HEK293 (cell line): Measurements from ENCODE around the gene FBXO9.
"Not testable (repeated sequence)": the region's sequence is repeated elsewhere in the genome, so short reads cannot be mapped to it uniquely, and the experiment has no call there.

Experiments
- CTCF ChIA-PET: fragments of 350-600 bp; formaldehyde crosslinking; extraction: SDS; loops from one replicate; lab custom pipeline; 2021; ENCODE audit warnings: antibody characterized with exemption; lab: Yijun Ruan, JAX
- POLR2A ChIA-PET: fragments of 300-600 bp; formaldehyde crosslinking; extraction: SDS; loops from one replicate; lab custom pipeline; 2020; ENCODE audit warnings: antibody characterized with exemption, inconsistent platforms; lab: Yijun Ruan, JAX
- H3K27ac ChIP-seq: fragments of 200-500 bp; sonication (Bioruptor generic); 2 replicates; pipeline ENCODE4 v1.5.1; 2014; ENCODE audit warnings: low read depth, low read length, control low read depth, inconsistent platforms; ENCODE audit errors: extremely low read depth
- H3K36me3 ChIP-seq, 2 experiments: fragments of 200-500 bp in 1 of 2; sonication (Bioruptor generic) in 1 of 2; 1 replicate in 1 of 2; 2 replicates in 1 of 2; pipeline ENCODE4 v1.5.1; 2014 to 2017; ENCODE audit warnings: inconsistent platforms in 2 of 2, low read length in 2 of 2; ENCODE audit not compliant: control insufficient read depth in 2 of 2, insufficient read depth in 1 of 2
- H3K4me1 ChIP-seq: fragments of 200-500 bp; sonication (Bioruptor generic); 2 replicates; pipeline ENCODE4 v1.5.1; 2014; ENCODE audit warnings: mild to moderate bottlenecking, low read length, inconsistent platforms; ENCODE audit not compliant: control insufficient read depth, insufficient read depth
- H3K4me3 ChIP-seq: 2 replicates; pipeline ENCODE4 v1.5.1; 2011; ENCODE audit warnings: low read depth, mild to moderate bottlenecking, control low read depth, low read length, moderate library complexity
- H3K9me3 ChIP-seq: fragments of 200-500 bp; sonication (Bioruptor generic); 2 replicates; pipeline ENCODE4 v1.5.1; 2014; ENCODE audit warnings: low read depth, low read length, inconsistent platforms; ENCODE audit not compliant: control insufficient read depth, insufficient read depth
- BCL11B ChIP-seq: fragments of 450-650 bp; formaldehyde crosslinking; IDR thresholded peaks from 2 replicates; pipeline ENCODE4 v1.5.1; 2016; ENCODE audit warnings: low read depth, missing biosample characterization, missing genetic modification characterization
- BCL6B ChIP-seq: fragments of 450-650 bp; formaldehyde crosslinking; IDR thresholded peaks from 2 replicates; pipeline ENCODE4 v1.5.1; 2017; ENCODE audit warnings: missing biosample characterization, missing genetic modification characterization
- HOXA7 ChIP-seq: sonication (generic); formaldehyde crosslinking; IDR thresholded peaks from 2 replicates; pipeline ENCODE4 v1.8.1; 2022; ENCODE audit warnings: missing genetic modification reagents, borderline replicate concordance
- HOXC10 ChIP-seq: sonication (generic); formaldehyde crosslinking; IDR thresholded peaks from 2 replicates; pipeline ENCODE4 v1.8.1; 2023; ENCODE audit warnings: mild to moderate bottlenecking, missing genetic modification reagents
- KLF16 ChIP-seq: fragments of 450-650 bp; formaldehyde crosslinking; IDR thresholded peaks from 2 replicates; pipeline ENCODE4 v1.5.1; 2017; ENCODE audit warnings: missing biosample characterization, missing genetic modification characterization
- ZBTB17 ChIP-seq: fragments of 450-650 bp; formaldehyde crosslinking; IDR thresholded peaks from 2 replicates; pipeline ENCODE4 v1.5.1; 2016; ENCODE audit warnings: missing biosample characterization, missing genetic modification characterization
- ZFP3 ChIP-seq: fragments of 450-650 bp; formaldehyde crosslinking; IDR thresholded peaks from 2 replicates; pipeline ENCODE4 v1.5.1; 2016; ENCODE audit warnings: low read depth, missing biosample characterization, missing genetic modification characterization
- ZFP41 ChIP-seq: fragments of 450-650 bp; formaldehyde crosslinking; IDR thresholded peaks from 2 replicates; pipeline ENCODE4 v1.5.1; 2016; ENCODE audit warnings: missing biosample characterization, missing genetic modification characterization, borderline replicate concordance
- ZNF10 ChIP-seq: fragments of 450-650 bp; formaldehyde crosslinking; IDR thresholded peaks from 2 replicates; pipeline ENCODE4 v1.5.1; 2017; ENCODE audit warnings: missing biosample characterization, missing genetic modification characterization
- ZNF24 ChIP-seq: fragments of 450-650 bp; formaldehyde crosslinking; IDR thresholded peaks from 2 replicates; pipeline ENCODE4 v1.5.1; 2016; ENCODE audit warnings: missing biosample characterization, missing genetic modification characterization
- ZNF335 ChIP-seq: fragments of 450-650 bp; formaldehyde crosslinking; conservative IDR thresholded peaks from 2 replicates; pipeline ENCODE4 v1.5.1; 2016; ENCODE audit warnings: missing biosample characterization, missing genetic modification characterization
- ZNF341 ChIP-seq: fragments of 450-650 bp; formaldehyde crosslinking; IDR thresholded peaks from 2 replicates; pipeline ENCODE4; 2016; ENCODE audit warnings: low read depth, missing biosample characterization, missing genetic modification characterization
- ZNF423 ChIP-seq: fragments of 450-650 bp; formaldehyde crosslinking; IDR thresholded peaks from 2 replicates; pipeline ENCODE4 v1.5.1; 2016; ENCODE audit warnings: missing biosample characterization, missing genetic modification characterization
- ZNF530 ChIP-seq: fragments of 450-650 bp; formaldehyde crosslinking; IDR thresholded peaks from 2 replicates; pipeline ENCODE4 v1.5.1; 2016; ENCODE audit warnings: low read depth, missing biosample characterization, missing genetic modification characterization
- ZNF624 ChIP-seq: fragments of 450-650 bp; formaldehyde crosslinking; IDR thresholded peaks from 2 replicates; pipeline ENCODE4 v1.5.1; 2017; ENCODE audit warnings: missing biosample characterization, missing genetic modification characterization
- ZNF660 ChIP-seq: fragments of 450-650 bp; IDR thresholded peaks from 2 replicates; pipeline ENCODE4 v1.5.1; 2018; ENCODE audit warnings: missing biosample characterization, mild to moderate bottlenecking, missing genetic modification characterization
- ZNF76 ChIP-seq: fragments of 450-650 bp; formaldehyde crosslinking; IDR thresholded peaks from 2 replicates; pipeline ENCODE4; 2016; ENCODE audit warnings: low read depth, missing biosample characterization, missing genetic modification characterization, borderline replicate concordance
- ZNF768 ChIP-seq: fragments of 450-650 bp; formaldehyde crosslinking; IDR thresholded peaks from 2 replicates; pipeline ENCODE4 v1.5.1; 2018; ENCODE audit warnings: missing biosample characterization, mild to moderate bottlenecking, missing genetic modification characterization
- ZNF792 ChIP-seq: fragments of 450-650 bp; formaldehyde crosslinking; IDR thresholded peaks from 2 replicates; pipeline ENCODE4 v1.5.1; 2016; ENCODE audit warnings: missing biosample characterization, missing genetic modification characterization
- ZSCAN16 ChIP-seq: fragments of 450-650 bp; formaldehyde crosslinking; IDR thresholded peaks from 2 replicates; pipeline ENCODE4 v1.5.1; 2016; ENCODE audit warnings: missing biosample characterization, missing genetic modification characterization
- ZSCAN18 ChIP-seq: fragments of 450-650 bp; formaldehyde crosslinking; IDR thresholded peaks from 2 replicates; pipeline ENCODE4 v1.5.1; 2016; ENCODE audit warnings: missing biosample characterization, missing genetic modification characterization
- TF ChIP-seq, protein P1 (sequence below): fragments of 450-650 bp; formaldehyde crosslinking; IDR thresholded peaks from 2 replicates; pipeline ENCODE4 v1.5.1; 2016; ENCODE audit warnings: missing biosample characterization, missing genetic modification characterization, low read depth
- TF ChIP-seq, protein P2 (sequence below): fragments of 450-650 bp; formaldehyde crosslinking; IDR thresholded peaks from 2 replicates; pipeline ENCODE4 v1.5.1; 2016; ENCODE audit warnings: missing biosample characterization, missing genetic modification characterization

FBXO9 gene

GRCh38 chr6:53062169-53062539 is 3.0 kb upstream of the FBXO9 start:
- Histone ChIP-seq H3K4me1 (peaks cover 12% of the 10 kb centered on the region), H3K27ac (peak overlapping the region; percentile 93; the same call in 1 of the 2 replicates), H3K36me3 (no peaks in the 10 kb centered on the region), H3K9me3 (no peaks in the 10 kb centered on the region), H3K4me3 (peak overlapping the region; percentile 95)
- ChIA-PET POLR2A (no interaction called here), CTCF (no interaction called here)
- TF ChIP-seq ZSCAN18 (tag by site-specific recombination) (no peak), BCL11B (tag by site-specific recombination) (no peak), HOXC10 (CRISPR knock-in tag) (no peak), BCL6B (tag by site-specific recombination) (no peak), ZNF341 (tag by site-specific recombination) (0 out of 2 replicates have a peak, but pooled peaks have one; percentile 3)
- TF ChIP-seq, protein P1, sequence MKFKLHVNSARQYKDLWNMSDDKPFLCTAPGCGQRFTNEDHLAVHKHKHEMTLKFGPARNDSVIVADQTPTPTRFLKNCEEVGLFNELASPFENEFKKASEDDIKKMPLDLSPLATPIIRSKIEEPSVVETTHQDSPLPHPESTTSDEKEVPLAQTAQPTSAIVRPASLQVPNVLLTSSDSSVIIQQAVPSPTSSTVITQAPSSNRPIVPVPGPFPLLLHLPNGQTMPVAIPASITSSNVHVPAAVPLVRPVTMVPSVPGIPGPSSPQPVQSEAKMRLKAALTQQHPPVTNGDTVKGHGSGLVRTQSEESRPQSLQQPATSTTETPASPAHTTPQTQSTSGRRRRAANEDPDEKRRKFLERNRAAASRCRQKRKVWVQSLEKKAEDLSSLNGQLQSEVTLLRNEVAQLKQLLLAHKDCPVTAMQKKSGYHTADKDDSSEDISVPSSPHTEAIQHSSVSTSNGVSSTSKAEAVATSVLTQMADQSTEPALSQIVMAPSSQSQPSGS (tag by site-specific recombination), result no peak

DNA sequence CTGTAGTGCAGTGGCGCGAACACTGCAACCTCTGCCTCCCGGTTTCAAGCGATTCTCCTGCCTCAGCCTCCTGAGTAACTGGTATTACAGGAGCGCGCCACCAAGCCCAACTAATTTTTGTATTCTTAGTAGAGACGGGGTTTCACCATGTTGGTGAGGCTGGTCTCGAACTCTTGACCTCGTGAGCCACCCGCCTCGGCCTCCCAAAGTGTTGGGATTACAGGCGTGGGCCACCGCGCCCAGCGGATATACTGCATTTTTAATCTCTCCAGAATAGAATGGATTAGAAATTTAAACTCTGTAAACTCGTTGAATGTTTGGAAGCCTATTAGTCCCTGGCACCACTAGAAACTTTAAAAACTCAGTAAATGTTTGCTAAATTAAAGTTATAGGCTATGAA is 949 bp upstream of the FBXO9 start:
- H3K9me3 ChIP-seq, POLR2A ChIA-PET, H3K27ac ChIP-seq, H3K36me3 ChIP-seq, H3K4me3 ChIP-seq: not testable (repeated sequence)
- CTCF ChIA-PET, result interaction anchor here (0.6 kb wide), 1 partner anchor 107 kb away, joined by 3 read pairs; no protein-coding TSS in a partner anchor
- H3K4me1 ChIP-seq, result peaks cover 23% of the 10 kb centered on the region

GRCh38 chr6:53064726-53065265 is 408 bp upstream of the FBXO9 start:
- peaks cover 0 to 4% of the 10 kb centered on the region in 2 experiments; a peak in 2 of 3 replicates for H3K36me3 ChIP-seq
- peaks cover 23% of the 10 kb centered on the region for H3K4me1 ChIP-seq
- H3K9me3 ChIP-seq, result no peaks in the 10 kb centered on the region
- POLR2A ChIA-PET, result interaction anchor here (0.8 to 1.9 kb wide), 4 partner anchors 16 to 780 kb away, joined by 3 to 32 read pairs (median 5); partner anchors contain the start of genes GSTA4 and MCM3
- CTCF ChIA-PET, result no interaction called here
- peak overlapping the region; percentile 89 for H3K27ac ChIP-seq
- H3K4me3 ChIP-seq, result peak overlapping the region; percentile 92
- TF ChIP-seq ZNF76 (tag by site-specific recombination), result peak; percentile 98
- TF ChIP-seq ZNF768 (tag by site-specific recombination), result no peak
- no peak for TF ChIP-seq HOXA7 (CRISPR knock-in tag)
- TF ChIP-seq, protein P2, sequence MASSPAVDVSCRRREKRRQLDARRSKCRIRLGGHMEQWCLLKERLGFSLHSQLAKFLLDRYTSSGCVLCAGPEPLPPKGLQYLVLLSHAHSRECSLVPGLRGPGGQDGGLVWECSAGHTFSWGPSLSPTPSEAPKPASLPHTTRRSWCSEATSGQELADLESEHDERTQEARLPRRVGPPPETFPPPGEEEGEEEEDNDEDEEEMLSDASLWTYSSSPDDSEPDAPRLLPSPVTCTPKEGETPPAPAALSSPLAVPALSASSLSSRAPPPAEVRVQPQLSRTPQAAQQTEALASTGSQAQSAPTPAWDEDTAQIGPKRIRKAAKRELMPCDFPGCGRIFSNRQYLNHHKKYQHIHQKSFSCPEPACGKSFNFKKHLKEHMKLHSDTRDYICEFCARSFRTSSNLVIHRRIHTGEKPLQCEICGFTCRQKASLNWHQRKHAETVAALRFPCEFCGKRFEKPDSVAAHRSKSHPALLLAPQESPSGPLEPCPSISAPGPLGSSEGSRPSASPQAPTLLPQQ (tag by site-specific recombination), result peak; percentile 83; the same call in 1 of the 2 replicates
- TF ChIP-seq ZFP41 (tag by site-specific recombination), result no peak
- TF ChIP-seq ZFP3 (tag by site-specific recombination), result no peak
- peak; percentile 32; the same call in 1 of the 2 replicates for TF ChIP-seq ZNF660 (tag by site-specific recombination)
- TF ChIP-seq ZNF792 (tag by site-specific recombination), result no peak
- TF ChIP-seq ZNF423 (tag by site-specific recombination), result no peak
- TF ChIP-seq ZNF624 (tag by site-specific recombination), result no peak
- peak; percentile 77 for TF ChIP-seq ZBTB17 (tag by site-specific recombination)
- TF ChIP-seq ZSCAN16 (tag by site-specific recombination), result no peak
- TF ChIP-seq ZNF24 (tag by site-specific recombination), result 0 out of 2 replicates have a peak, but pooled peaks have one; percentile 87
- TF ChIP-seq ZNF530 (tag by site-specific recombination), result no peak
- TF ChIP-seq ZNF10 (tag by site-specific recombination), result no peak
- TF ChIP-seq KLF16, result peak; percentile 40; the same call in 1 of the 2 replicates
- TF ChIP-seq ZNF335 (tag by site-specific recombination), result peak; percentile 97
